Vagina (tissue), 2 donors: ENCODE measurements around the gene RADIL.

ENCODE experiments used
- POLR2A ChIP-seq, 2 donors: fragments of 450-650 bp; IDR thresholded peaks; one replicate each; pipeline ENCODE4 v1.6.1; 2017; ENCODE audit warnings: antibody characterized with exemption in 2 of 2, mild to moderate bottlenecking in 2 of 2, moderate library complexity in 2 of 2
- POLR2AphosphoS5 ChIP-seq, 2 donors: sonication (generic); formaldehyde crosslinking; IDR thresholded peaks; one replicate each; pipeline ENCODE4 v1.9.0; 2017; ENCODE audit warnings: antibody characterized with exemption in 2 of 2, mild to moderate bottlenecking in 2 of 2, low read depth in 1 of 2; ENCODE audit not compliant: insufficient read depth in 1 of 2
- TF ChIP-seq, protein P1 (sequence below), 3 experiments: fragments of 450-650 bp in 2 of 3; fragments of 200-600 bp in 1 of 3; sonication (generic) in 1 of 3; IDR thresholded peaks; one replicate each; pipeline ENCODE4 v1.5.1; 2017 to 2019; ENCODE audit warnings: antibody characterized with exemption in 3 of 3, mild to moderate bottlenecking in 2 of 3, moderate library complexity in 2 of 3

DNA sequence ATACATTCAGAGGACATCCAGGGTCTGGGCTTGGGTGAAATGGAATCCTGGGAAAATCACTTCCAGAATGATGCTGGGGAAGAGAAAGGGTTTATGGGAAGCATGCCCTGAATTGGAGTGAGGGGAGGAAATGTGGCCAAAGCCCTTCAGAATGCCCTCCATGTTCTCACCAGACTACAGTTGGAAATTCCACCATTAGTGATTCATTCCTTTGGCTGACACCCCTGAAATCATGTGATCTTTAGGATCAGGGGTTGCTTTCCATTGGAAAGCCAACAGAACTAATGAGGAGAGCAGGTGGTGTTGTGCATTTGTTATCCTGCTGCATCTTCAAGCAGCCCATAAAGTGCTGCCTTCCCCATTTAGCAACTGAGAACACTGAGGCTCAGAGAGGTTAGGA lies 20.8 kb upstream of the RADIL start:
- TF ChIP-seq POLR2AphosphoS5 (IDR thresholded peaks at IDR 0.05; ENCODE audit: insufficient read depth in 1 of 2, low read depth in 1 of 2) (no peak), POLR2A (IDR thresholded peaks at IDR 0.05) (no peak)
- TF ChIP-seq, protein P1, sequence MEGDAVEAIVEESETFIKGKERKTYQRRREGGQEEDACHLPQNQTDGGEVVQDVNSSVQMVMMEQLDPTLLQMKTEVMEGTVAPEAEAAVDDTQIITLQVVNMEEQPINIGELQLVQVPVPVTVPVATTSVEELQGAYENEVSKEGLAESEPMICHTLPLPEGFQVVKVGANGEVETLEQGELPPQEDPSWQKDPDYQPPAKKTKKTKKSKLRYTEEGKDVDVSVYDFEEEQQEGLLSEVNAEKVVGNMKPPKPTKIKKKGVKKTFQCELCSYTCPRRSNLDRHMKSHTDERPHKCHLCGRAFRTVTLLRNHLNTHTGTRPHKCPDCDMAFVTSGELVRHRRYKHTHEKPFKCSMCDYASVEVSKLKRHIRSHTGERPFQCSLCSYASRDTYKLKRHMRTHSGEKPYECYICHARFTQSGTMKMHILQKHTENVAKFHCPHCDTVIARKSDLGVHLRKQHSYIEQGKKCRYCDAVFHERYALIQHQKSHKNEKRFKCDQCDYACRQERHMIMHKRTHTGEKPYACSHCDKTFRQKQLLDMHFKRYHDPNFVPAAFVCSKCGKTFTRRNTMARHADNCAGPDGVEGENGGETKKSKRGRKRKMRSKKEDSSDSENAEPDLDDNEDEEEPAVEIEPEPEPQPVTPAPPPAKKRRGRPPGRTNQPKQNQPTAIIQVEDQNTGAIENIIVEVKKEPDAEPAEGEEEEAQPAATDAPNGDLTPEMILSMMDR (IDR thresholded peaks at IDR 0.05): no peak
